IPS-18a (cell line): ENCODE measurements around the gene NADK2.

Experiments used
- H3K27ac ChIP-seq: one replicate; pipeline ENCODE4 v1.5.1; 2013; ENCODE audit warnings: low read length
- H3K27me3 ChIP-seq: one replicate; pipeline ENCODE4 v1.6.1; 2013; ENCODE audit warnings: mild to moderate bottlenecking, low read length; ENCODE audit not compliant: control insufficient read depth, insufficient read depth
- H3K36me3 ChIP-seq: one replicate; pipeline ENCODE4 v1.6.1; 2013; ENCODE audit warnings: low read depth, low read length; ENCODE audit not compliant: control insufficient read depth
- H3K4me1 ChIP-seq: one replicate; pipeline ENCODE4 v1.6.1; 2013; ENCODE audit warnings: low read depth, low read length; ENCODE audit not compliant: control insufficient read depth
- H3K4me3 ChIP-seq: one replicate; pipeline ENCODE4 v1.5.1; 2013; ENCODE audit warnings: low read length
- H3K9ac ChIP-seq: one replicate; pipeline ENCODE4 v1.6.1; 2013; ENCODE audit warnings: mild to moderate bottlenecking, low read length, moderate library complexity
- H3K9me3 ChIP-seq: one replicate; pipeline ENCODE4 v1.6.1; 2013; ENCODE audit warnings: low read depth, low read length; ENCODE audit not compliant: control insufficient read depth

NADK2 gene

GRCh38 chr5:36228505-36228904 is 13.2 kb downstream of the NADK2 start:
- peaks cover 5% of the 10 kb centered on the region for H3K36me3 ChIP-seq
- H3K27me3 ChIP-seq = no peaks in the 10 kb centered on the region
- peaks cover 7% of the 10 kb centered on the region for H3K4me1 ChIP-seq
- no peak overlapping the region for H3K9ac ChIP-seq
- H3K4me3 ChIP-seq = no peak overlapping the region
- no peaks in the 10 kb centered on the region for H3K9me3 ChIP-seq
- H3K27ac ChIP-seq = no peak overlapping the region

DNA sequence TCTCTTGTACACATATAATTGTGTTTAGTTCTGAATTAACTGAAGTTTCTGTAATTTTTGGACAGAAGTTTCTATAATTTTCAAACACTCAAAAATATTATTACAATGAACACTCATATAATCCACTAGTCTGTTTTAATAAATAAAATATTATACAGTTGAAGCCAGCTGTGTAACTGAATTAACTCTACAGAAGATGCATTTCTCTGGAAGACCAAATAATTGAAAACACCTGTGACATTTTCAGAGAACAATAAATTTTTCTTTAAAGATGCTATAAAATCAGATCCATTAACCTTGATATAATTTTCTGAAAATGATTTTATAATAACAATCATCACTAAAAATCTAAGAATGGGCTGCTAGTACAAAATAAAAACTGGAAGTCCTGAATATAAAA is 14.7 kb downstream of the NADK2 start:
- peaks cover 5% of the 10 kb centered on the region for H3K36me3 ChIP-seq
- no peaks in the 10 kb centered on the region for H3K27me3 ChIP-seq
- H3K9ac ChIP-seq = no peak overlapping the region
- no peaks in the 10 kb centered on the region for H3K9me3 ChIP-seq
- no peak overlapping the region for H3K27ac ChIP-seq
- no peak overlapping the region for H3K4me3 ChIP-seq
- H3K4me1 ChIP-seq = peaks cover 7% of the 10 kb centered on the region

- Histone ChIP-seq H3K27ac (no peak overlapping the region), H3K4me3 (no peak overlapping the region), H3K36me3 (peaks cover 5% of the 10 kb centered on the region), H3K9me3 (no peaks in the 10 kb centered on the region), H3K4me1 (no peaks in the 10 kb centered on the region), H3K9ac (no peak overlapping the region), H3K27me3 (no peaks in the 10 kb centered on the region)
These were observed 19.1 kb downstream of the NADK2 start for GRCh38 chr5:36222620-36223019.

GRCh38 chr5:36217988-36218387 is 23.7 kb downstream of the NADK2 start:
- no peaks in the 10 kb centered on the region for H3K9me3 ChIP-seq
- no peaks in the 10 kb centered on the region for H3K4me1 ChIP-seq
- H3K36me3 ChIP-seq = no peaks in the 10 kb centered on the region
- no peaks in the 10 kb centered on the region for H3K27me3 ChIP-seq
- no peak overlapping the region for H3K9ac ChIP-seq
- H3K4me3 ChIP-seq = no peak overlapping the region
- no peak overlapping the region for H3K27ac ChIP-seq

- Histone ChIP-seq H3K4me1 (no peaks in the 10 kb centered on the region), H3K4me3 (no peak overlapping the region), H3K9ac (no peak overlapping the region), H3K9me3 (no peaks in the 10 kb centered on the region), H3K27me3 (no peaks in the 10 kb centered on the region), H3K36me3 (peaks cover 2% of the 10 kb centered on the region), H3K27ac (no peak overlapping the region)
These were observed 24.2 kb downstream of the NADK2 start for GRCh38 chr5:36217567-36217966.

DNA sequence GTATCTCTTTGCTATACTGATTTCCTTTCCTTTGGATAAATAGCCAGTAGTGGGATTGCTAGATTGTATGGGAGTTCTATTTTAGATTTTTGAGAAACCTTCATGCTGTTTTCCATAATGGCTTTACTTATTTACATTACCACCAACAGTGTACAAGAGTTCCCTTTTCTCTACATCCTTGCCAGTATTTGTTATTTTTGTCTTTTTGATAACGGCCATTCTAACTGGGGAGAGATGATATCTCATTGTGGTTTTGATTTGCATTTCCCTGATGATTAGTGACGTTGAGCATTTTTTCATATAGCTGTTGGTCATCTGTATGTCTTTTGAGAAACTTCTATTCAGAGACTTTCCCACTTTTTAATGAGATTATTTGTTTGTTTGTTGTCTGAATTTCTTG is 25.8 kb downstream of the NADK2 start:
- H3K4me1 ChIP-seq = no peaks in the 10 kb centered on the region
- no peak overlapping the region for H3K27ac ChIP-seq
- H3K4me3 ChIP-seq = no peak overlapping the region
- H3K9ac ChIP-seq = no peak overlapping the region
- H3K27me3 ChIP-seq = no peaks in the 10 kb centered on the region
- no peaks in the 10 kb centered on the region for H3K9me3 ChIP-seq
- peaks cover 4% of the 10 kb centered on the region for H3K36me3 ChIP-seq

DNA sequence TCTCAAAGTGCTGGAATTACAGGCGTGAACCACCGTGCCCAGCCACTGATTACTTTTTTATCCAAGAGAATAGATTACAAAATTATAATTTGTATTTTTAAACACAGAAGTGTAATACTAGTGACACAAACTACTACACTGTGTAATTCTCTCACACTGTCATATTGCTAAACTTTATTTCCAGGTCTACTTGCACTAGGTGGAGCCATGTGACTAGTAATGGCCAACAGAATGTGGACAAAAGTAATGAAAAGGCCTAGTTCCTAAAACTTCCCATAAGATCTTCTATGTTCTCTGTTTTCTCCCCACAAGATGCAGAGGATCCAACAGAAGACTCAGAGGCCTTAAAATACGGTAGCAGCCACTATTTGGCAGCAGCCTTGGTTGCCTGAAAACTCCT is 27.3 kb downstream of the NADK2 start:
- H3K9me3 ChIP-seq = no peaks in the 10 kb centered on the region

DNA sequence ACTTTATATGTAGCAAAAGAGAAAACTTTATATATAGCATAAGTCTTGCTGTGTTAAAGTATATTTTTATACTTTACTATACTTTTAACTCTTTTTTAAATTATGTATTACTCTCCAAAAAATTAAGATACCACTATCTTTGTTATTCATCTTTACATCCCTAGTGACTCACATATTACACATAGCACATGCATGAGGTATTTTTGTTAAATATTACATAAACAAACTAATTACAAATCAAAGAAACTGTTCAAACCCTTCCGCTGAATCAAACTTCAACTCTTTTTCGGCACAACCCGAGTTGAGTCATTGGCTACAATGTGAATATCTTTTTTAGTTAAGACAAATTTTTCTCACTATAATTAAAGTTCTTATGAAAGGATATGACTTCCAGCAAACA is 32.1 kb downstream of the NADK2 start:
- H3K36me3 ChIP-seq = peaks cover 4% of the 10 kb centered on the region
- no peak overlapping the region for H3K4me3 ChIP-seq
- H3K27me3 ChIP-seq = no peaks in the 10 kb centered on the region
- no peaks in the 10 kb centered on the region for H3K4me1 ChIP-seq
- no peak overlapping the region for H3K9ac ChIP-seq
- no peak overlapping the region for H3K27ac ChIP-seq
- no peaks in the 10 kb centered on the region for H3K9me3 ChIP-seq

More for the DNA sequence above, 27.3 kb downstream of the NADK2 start:
- no peak overlapping the region for H3K4me3 ChIP-seq
- no peaks in the 10 kb centered on the region for H3K27me3 ChIP-seq
- H3K4me1 ChIP-seq = no peaks in the 10 kb centered on the region
- no peak overlapping the region for H3K9ac ChIP-seq
- H3K36me3 ChIP-seq = peaks cover 4% of the 10 kb centered on the region
- no peak overlapping the region for H3K27ac ChIP-seq

GRCh38 chr5:36208786-36209185 is 32.9 kb downstream of the NADK2 start:
- Histone ChIP-seq H3K9me3 (no peaks in the 10 kb centered on the region), H3K4me3 (no peak overlapping the region), H3K4me1 (no peaks in the 10 kb centered on the region), H3K36me3 (peaks cover 4% of the 10 kb centered on the region), H3K27ac (no peak overlapping the region), H3K9ac (no peak overlapping the region), H3K27me3 (no peaks in the 10 kb centered on the region)

DNA sequence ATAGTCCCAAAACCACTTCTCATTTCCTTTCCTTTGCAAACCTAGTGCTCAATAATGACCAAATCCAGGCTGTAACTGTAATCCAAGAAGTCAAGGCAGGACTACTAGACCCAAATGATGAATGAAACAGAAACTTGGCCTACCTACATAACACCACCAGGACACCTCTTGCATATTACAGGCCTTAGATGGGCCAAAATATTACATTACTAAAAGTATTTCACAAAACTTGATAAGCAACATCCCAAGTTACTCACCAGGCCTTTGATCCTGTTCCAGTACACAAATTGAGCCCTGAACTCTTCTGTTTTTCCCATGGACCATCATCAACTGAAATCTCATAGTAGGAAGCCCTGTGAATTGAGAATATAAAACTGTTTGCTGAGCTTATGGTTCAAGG is 34.8 kb downstream of the NADK2 start:
- Histone ChIP-seq H3K27ac (no peak overlapping the region), H3K9ac (no peak overlapping the region), H3K4me3 (no peak overlapping the region), H3K4me1 (no peaks in the 10 kb centered on the region), H3K9me3 (no peaks in the 10 kb centered on the region), H3K36me3 (no peaks in the 10 kb centered on the region), H3K27me3 (no peaks in the 10 kb centered on the region)

GRCh38 chr5:36205329-36205728 is 36.4 kb downstream of the NADK2 start:
- no peaks in the 10 kb centered on the region for H3K9me3 ChIP-seq
- no peak overlapping the region for H3K4me3 ChIP-seq
- H3K27ac ChIP-seq = no peak overlapping the region
- no peak overlapping the region for H3K9ac ChIP-seq
- H3K4me1 ChIP-seq = no peaks in the 10 kb centered on the region
- peaks cover 6% of the 10 kb centered on the region for H3K36me3 ChIP-seq
- no peaks in the 10 kb centered on the region for H3K27me3 ChIP-seq

DNA sequence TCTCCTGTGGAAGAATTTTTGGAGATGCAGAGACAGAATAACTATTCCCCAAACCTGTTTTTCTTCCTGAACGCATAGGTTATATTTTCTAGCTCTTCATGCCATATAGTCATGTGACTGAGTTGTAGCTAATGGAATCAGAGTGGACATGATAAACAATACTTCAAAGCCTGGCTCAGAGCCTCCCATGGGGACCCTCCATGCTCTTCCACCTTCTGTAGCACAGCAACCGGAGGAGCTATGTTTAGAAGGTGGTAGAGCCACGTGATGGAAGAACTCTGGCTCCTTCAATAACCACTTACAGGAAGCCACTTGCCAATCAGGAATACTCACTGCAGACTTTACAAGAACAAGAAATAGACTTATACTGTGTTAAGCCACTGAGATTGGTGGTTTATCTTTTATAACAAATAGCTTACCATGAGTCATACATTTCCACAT is 39.2 kb downstream of the NADK2 start:
- Histone ChIP-seq H3K9ac (no peak overlapping the region), H3K27me3 (no peaks in the 10 kb centered on the region), H3K4me3 (no peak overlapping the region), H3K9me3 (no peaks in the 10 kb centered on the region), H3K36me3 (peaks cover 15% of the 10 kb centered on the region), H3K27ac (no peak overlapping the region), H3K4me1 (no peaks in the 10 kb centered on the region)
